Tibial artery (tissue), 4 donors: Measurements from ENCODE around the gene ATP8B2.

Source experiments
- DNase-seq, 2 donors: peaks; one replicate each; pipeline ENCODE4 v3.0.0-alpha.2; 2019
- H3K27ac ChIP-seq, 2 donors: fragments of 200-600 bp; sonication (generic) in 1 of 2; 1 replicate in 1 of 2; 2 replicates in 1 of 2; pipeline ENCODE4 v1.5.1; 2018 to 2019; ENCODE audit warnings: mild to moderate bottlenecking in 1 of 2
- H3K27me3 ChIP-seq, 2 donors: fragments of 200-600 bp; sonication (generic) in 1 of 2; one replicate each; pipeline versions ENCODE4 v1.5.1 to v1.6.0; 2016 to 2019
- H3K36me3 ChIP-seq, 3 donors: fragments of 200-600 bp; sonication (generic) in 2 of 3; one replicate each; pipeline ENCODE4 v1.5.1; 2016 to 2019; ENCODE audit warnings: mild to moderate bottlenecking in 2 of 3
- H3K4me1 ChIP-seq, 4 donors: fragments of 200-600 bp; sonication (generic) in 2 of 4; 1 replicate in 3 of 4; 2 replicates in 1 of 4; pipeline ENCODE4 v1.5.1; 2016 to 2019
- H3K4me3 ChIP-seq, 2 donors: fragments of 200-600 bp; sonication (generic) in 1 of 2; 1 replicate in 1 of 2; 2 replicates in 1 of 2; pipeline ENCODE4 v1.5.1; 2018 to 2019; ENCODE audit warnings: mild to moderate bottlenecking in 2 of 2
- H3K9me3 ChIP-seq, 3 donors: fragments of 200-600 bp; sonication (generic) in 1 of 3; one replicate each; pipeline ENCODE4 v1.5.1; 2016 to 2019
- intact Hi-C: fragments of 100-400 bp; cut with DNase I; formaldehyde crosslinking; loops from one replicate; pipeline ENCODE4 v1.15.0; 2023; ENCODE audit warnings: low total_unique reads
- TF ChIP-seq, protein P1 (sequence below), 2 experiments: fragments of 200-600 bp in 1 of 2; fragments of 450-650 bp in 1 of 2; IDR thresholded peaks; one replicate each; pipeline ENCODE4 v1.5.1; 2017 to 2019; ENCODE audit warnings: antibody characterized with exemption in 2 of 2, mild to moderate bottlenecking in 1 of 2, moderate library complexity in 1 of 2

ATP8B2 gene

DNA sequence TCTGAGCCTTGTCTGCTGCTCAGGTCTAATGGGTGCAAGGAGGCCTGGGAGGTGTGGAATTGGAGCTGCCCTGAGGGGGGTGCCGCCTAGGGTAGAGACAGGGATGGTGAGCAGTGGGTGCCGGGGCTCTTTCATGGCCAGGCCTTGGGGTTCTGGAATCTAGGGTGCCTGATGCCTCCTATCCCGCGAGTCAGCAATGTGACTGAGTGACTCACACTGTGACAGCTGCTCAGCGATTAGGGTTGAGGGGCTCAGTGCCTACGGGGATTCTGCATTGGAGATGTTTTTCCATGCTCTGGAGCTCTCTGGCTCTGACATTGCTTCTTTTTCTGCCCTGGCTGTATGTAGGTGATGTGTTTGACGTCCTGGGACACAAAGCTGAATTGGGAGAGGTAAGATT lies 16.8 kb downstream of the ATP8B2 start:
- no peak for DNase-seq
- TF ChIP-seq, protein P1, sequence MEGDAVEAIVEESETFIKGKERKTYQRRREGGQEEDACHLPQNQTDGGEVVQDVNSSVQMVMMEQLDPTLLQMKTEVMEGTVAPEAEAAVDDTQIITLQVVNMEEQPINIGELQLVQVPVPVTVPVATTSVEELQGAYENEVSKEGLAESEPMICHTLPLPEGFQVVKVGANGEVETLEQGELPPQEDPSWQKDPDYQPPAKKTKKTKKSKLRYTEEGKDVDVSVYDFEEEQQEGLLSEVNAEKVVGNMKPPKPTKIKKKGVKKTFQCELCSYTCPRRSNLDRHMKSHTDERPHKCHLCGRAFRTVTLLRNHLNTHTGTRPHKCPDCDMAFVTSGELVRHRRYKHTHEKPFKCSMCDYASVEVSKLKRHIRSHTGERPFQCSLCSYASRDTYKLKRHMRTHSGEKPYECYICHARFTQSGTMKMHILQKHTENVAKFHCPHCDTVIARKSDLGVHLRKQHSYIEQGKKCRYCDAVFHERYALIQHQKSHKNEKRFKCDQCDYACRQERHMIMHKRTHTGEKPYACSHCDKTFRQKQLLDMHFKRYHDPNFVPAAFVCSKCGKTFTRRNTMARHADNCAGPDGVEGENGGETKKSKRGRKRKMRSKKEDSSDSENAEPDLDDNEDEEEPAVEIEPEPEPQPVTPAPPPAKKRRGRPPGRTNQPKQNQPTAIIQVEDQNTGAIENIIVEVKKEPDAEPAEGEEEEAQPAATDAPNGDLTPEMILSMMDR (IDR thresholded peaks at IDR 0.05) = no peak
- no peaks in the 10 kb centered on the region for H3K4me1 ChIP-seq
- H3K9me3 ChIP-seq = no peaks in the 10 kb centered on the region
- H3K36me3 ChIP-seq = peaks cover 99 to 100% (median 99%) of the 10 kb centered on the region in 3 donors
- no peak overlapping the region for H3K4me3 ChIP-seq
- H3K27me3 ChIP-seq = no peaks in the 10 kb centered on the region
- no peak overlapping the region for H3K27ac ChIP-seq
- intact Hi-C loops = no loop called here

DNA sequence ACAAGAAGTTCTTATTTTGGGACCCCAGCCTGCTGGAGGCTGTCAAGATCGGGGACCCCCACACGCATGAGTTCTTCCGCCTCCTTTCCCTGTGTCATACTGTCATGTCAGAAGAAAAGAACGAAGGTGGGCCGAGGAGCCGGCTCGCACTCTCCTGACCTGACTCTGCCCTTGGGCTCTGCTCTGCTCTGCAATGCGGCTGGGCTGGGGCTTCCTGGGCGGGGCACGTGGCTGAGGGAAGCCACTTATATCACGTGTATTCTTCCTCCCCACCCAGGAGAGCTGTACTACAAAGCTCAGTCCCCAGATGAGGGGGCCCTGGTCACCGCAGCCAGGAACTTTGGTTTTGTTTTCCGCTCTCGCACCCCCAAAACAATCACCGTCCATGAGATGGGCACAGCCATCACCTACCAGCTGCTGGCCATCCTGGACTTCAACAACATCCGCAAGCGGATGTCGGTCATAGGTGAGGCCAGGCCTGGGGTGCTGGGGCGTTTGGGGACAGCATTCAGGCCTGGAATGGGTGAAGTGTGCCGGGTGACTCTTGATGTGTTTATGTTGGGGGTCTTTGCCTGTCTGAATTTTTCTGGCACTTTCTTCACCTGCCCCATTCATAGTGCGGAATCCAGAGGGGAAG lies 17.6 kb downstream of the ATP8B2 start:
- DNase-seq = no peak
- Histone ChIP-seq H3K4me3 (no peak overlapping the region), H3K36me3 (peaks cover 96 to 98% (median 97%) of the 10 kb centered on the region in 3 donors), H3K27me3 (no peaks in the 10 kb centered on the region), H3K4me1 (no peaks in the 10 kb centered on the region), H3K9me3 (no peaks in the 10 kb centered on the region), H3K27ac (no peak overlapping the region)
- TF ChIP-seq, protein P1 (IDR thresholded peaks at IDR 0.05) = no peak
- intact Hi-C loops = no loop called here

DNA sequence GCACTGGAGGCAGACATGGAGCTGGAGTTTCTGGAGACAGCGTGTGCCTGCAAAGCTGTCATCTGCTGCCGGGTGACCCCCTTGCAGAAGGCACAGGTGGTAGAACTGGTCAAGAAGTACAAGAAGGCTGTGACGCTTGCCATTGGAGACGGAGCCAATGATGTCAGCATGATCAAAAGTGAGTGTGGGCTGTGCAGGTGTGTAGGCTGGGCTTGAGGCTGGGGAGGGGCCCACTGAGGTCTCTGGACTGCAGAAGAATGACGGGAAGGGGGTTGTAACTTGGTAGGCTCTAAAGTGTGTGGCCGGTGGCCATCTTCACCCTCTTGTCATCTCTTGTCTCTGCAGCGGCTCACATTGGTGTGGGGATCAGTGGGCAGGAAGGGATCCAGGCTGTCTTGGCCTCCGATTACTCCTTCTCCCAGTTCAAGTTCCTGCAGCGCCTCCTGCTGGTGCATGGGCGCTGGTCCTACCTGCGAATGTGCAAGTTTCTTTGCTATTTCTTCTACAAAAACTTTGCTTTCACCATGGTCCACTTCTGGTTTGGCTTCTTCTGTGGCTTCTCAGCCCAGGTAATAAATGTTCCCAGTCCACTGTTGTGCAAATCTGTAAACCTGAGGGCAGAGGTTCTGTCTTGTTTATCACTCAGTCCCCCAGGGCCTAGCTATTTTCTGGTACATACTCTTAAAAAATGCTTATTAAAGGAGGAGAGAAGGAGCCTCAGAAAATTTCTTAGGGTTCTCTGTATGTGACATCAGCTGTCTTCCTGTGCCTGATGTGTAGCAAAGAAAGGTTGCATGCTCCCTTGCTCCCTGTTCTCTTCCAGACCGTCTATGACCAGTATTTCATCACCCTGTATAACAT lies 19.9 kb downstream of the ATP8B2 start:
- H3K4me3 ChIP-seq = no peak overlapping the region
- no peaks in the 10 kb centered on the region for H3K27me3 ChIP-seq
- peaks cover 93 to 96% (median 94%) of the 10 kb centered on the region in 3 donors for H3K36me3 ChIP-seq
- H3K4me1 ChIP-seq = no peaks in the 10 kb centered on the region
- no peak overlapping the region for H3K27ac ChIP-seq
- H3K9me3 ChIP-seq = no peaks in the 10 kb centered on the region
- DNase-seq = no peak
- intact Hi-C loops = no loop called here
- TF ChIP-seq, protein P1 (IDR thresholded peaks at IDR 0.05) = peak; percentile 37 to 50

DNA sequence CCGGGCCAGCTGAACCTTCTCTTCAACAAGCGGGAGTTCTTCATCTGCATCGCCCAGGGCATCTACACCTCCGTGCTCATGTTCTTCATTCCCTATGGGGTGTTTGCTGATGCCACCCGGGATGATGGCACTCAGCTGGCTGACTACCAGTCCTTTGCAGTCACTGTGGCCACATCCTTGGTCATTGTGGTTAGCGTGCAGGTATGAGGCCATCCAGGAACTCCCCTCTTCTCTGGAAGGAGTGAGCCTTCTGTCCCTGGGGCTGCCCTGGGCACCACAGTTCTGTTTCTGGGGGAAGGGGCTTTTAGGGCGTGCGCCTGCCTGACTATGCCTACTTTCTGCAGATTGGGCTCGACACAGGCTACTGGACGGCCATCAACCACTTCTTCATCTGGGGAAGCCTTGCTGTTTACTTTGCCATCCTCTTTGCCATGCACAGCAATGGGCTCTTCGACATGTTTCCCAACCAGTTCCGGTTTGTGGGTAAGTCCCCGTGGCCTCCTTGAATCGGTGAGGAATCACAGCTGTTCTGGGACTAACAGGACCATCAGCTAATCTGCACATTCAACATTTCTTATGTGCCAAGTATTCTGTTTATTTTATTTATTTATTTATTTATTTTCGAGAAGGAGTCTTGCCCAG lies 21.1 kb downstream of the ATP8B2 start:
- Histone ChIP-seq H3K36me3 (peaks cover 81 to 84% (median 82%) of the 10 kb centered on the region in 3 donors), H3K27ac (no peak overlapping the region), H3K4me1 (no peaks in the 10 kb centered on the region), H3K4me3 (no peak overlapping the region), H3K27me3 (no peaks in the 10 kb centered on the region), H3K9me3 (no peaks in the 10 kb centered on the region)
- TF ChIP-seq, protein P1 (IDR thresholded peaks at IDR 0.05) = no peak
- intact Hi-C loops = no loop called here
- DNase-seq = no peak

DNA sequence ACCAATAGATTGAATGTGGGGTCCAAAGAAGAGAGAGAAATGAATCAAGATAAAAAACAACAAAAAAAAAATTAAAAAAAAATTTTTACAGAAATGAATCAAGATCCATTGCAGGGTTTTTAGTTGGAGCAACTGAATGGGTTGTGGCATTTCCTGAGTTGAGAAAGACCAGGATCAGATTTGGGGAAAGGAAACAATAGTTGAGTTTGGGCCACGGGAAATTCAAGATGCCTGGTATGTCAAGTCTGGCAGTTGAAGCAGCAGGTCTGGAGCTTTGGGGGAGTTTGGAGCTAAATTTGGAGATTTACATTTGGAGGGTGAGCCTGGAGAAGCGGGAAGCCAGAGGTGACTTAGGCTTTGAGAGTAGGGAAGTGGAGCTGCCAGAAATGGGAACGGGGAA lies 22.6 kb downstream of the ATP8B2 start:
- Histone ChIP-seq H3K27ac (no peak overlapping the region), H3K27me3 (no peaks in the 10 kb centered on the region), H3K4me1 (peaks cover 0 to 12% (median 9%) of the 10 kb centered on the region in 4 donors), H3K9me3 (no peaks in the 10 kb centered on the region), H3K4me3 (no peak overlapping the region), H3K36me3 (peaks cover 65 to 68% (median 66%) of the 10 kb centered on the region in 3 donors)
- TF ChIP-seq, protein P1 (IDR thresholded peaks at IDR 0.05) = no peak
- DNase-seq = no peak
- intact Hi-C loops = no loop called here
